ENCODE results near the gene SEPTIN8. TPM values are rescaled to one million over a fixed set of nuclear protein-coding genes. Genes with fewer than 3 reads are reported as not detected.

Gene SEPTIN8
- total and polyA plus RNA-seq, 2 of the 8 experiments (the other 6 are each of a cell fraction or from before 2014, with no cell fraction given) = 21.2 to 33.0 TPM

GRCh38 chr5:132776131-132776937, 705 bp downstream of the SEPTIN8 start:
- Histone ChIP-seq H3K23me2 (ENCODE audit: low read depth, low read length) (peaks cover 10% of the 10 kb centered on the region), H3K27me3 (replicated peaks in 1 of 4; ENCODE audit: control insufficient read depth in 3 of 4, extremely low read depth in 1 of 4, insufficient read depth in 3 of 4, low read length in 3 of 4) (peaks cover 2 to 51% (median 34%) of the 10 kb centered on the region in 4 experiments), H2BK120ac (replicated peaks; ENCODE audit: low read depth, low read length) (no peak overlapping the region), H2BK12ac (ENCODE audit: low read depth, low read length) (no peak overlapping the region), H3K14ac (ENCODE audit: insufficient read length) (no peak overlapping the region), H4K20me1 (replicated peaks in 1 of 2; ENCODE audit: control insufficient read depth in 1 of 2, insufficient read depth in 2 of 2, low read length in 2 of 2) (peaks cover 3 to 9% of the 10 kb centered on the region in 2 experiments), H2BK15ac (ENCODE audit: low read length) (no peak overlapping the region), H3K4ac (replicated peaks; ENCODE audit: insufficient read length, low read depth, low read length) (no peak overlapping the region), H2BK5ac (ENCODE audit: low read depth, low read length) (no peak overlapping the region), H3K4me2 (ENCODE audit: insufficient read depth in 1 of 2, low read depth in 2 of 2, low read length in 2 of 2) (peak overlapping the region; percentile 92 to 94), H3K27ac (ENCODE audit: low read depth, low read length) (no peak overlapping the region), H3K4me3 (ENCODE audit: extremely low read depth in 1 of 4, insufficient read depth in 2 of 4, low read depth in 3 of 4, low read length in 4 of 4) (peak overlapping the region; percentile 68 to 75 (median 73)), H3K79me2 (ENCODE audit: control insufficient read depth in 1 of 2, insufficient read depth in 2 of 2, low read length in 2 of 2) (peaks cover 0 to 7% of the 10 kb centered on the region in 2 experiments; a peak in 1 of 4 replicates), H3K9ac (replicated peaks in 1 of 4; ENCODE audit: extremely low read depth in 1 of 4, low read depth in 3 of 4, low read length in 3 of 4) (peak overlapping the region in 1 of 4 experiments; percentile 64; a peak in 1 of 7 replicates), H3K9me3 (ENCODE audit: insufficient read depth in 2 of 2, low read depth in 1 of 2, low read length in 1 of 2) (no peaks in the 10 kb centered on the region), H3K36me3 (ENCODE audit: control insufficient read depth in 2 of 4, insufficient read depth in 4 of 4, low read length in 3 of 4) (no peaks in the 10 kb centered on the region), H2AFZ (ENCODE audit: low read length) (no peak overlapping the region; the same call in 1 of the 2 replicates), H3K23ac (ENCODE audit: insufficient read length) (no peak overlapping the region), H2BK20ac (ENCODE audit: low read length) (no peak overlapping the region), H3K4me1 (replicated peaks in 1 of 4; ENCODE audit: control insufficient read depth in 3 of 4, insufficient read depth in 4 of 4, low read length in 3 of 4) (peaks cover 0 to 16% (median 5%) of the 10 kb centered on the region in 4 experiments; a peak in 5 of 7 replicates), H4K8ac (ENCODE audit: extremely low read depth, insufficient read depth, low read length) (peak overlapping the region; percentile 31; the same call in 1 of the 2 replicates), H3K56ac (replicated peaks; ENCODE audit: insufficient read length, low read depth, low read length) (no peak overlapping the region), H2AK5ac (ENCODE audit: low read depth, low read length) (no peak overlapping the region), H3K18ac (ENCODE audit: extremely low read depth, low read length) (peak overlapping the region; percentile 43; the same call in 1 of the 2 replicates), H3K79me1 (ENCODE audit: low read depth, low read length) (peaks cover under 1% of the 10 kb centered on the region; the same call in 1 of the 2 replicates), H4K91ac (replicated peaks; ENCODE audit: insufficient read length, low read length) (no peak overlapping the region), H4K5ac (ENCODE audit: insufficient read length, low read depth, low read length) (no peak overlapping the region)
- FAIRE-seq = no peak
- 5% methylated on average over 26 of the region's 39 CpGs; no CpG with 5 or more reads in 1 of the 2 experiments for WGBS, 2 experiments (ENCODE audit: extremely low coverage in 1 of 2, insufficient coverage in 1 of 2, insufficient read length in 1 of 2, insufficient replicate concordance in 2 of 2, low coverage in 1 of 2, low lambda C conversion rate in 2 of 2, missing lambda C conversion rate in 1 of 2)
- ChIA-PET CTCF (ENCODE audit: partially characterized antibody) (interaction anchor here (0.7 to 6.6 kb wide), 9 partner anchors 9 to 119 kb away, joined by 3 to 58 read pairs (median 5); partner anchors contain the start of genes CCNI2 and IL13), POLR2A (ENCODE audit: partially characterized antibody) (interaction anchor here (0.6 to 2.7 kb wide), 5 partner anchors 17 to 251 kb away, joined by 3 to 8 read pairs (median 3); no protein-coding TSS in a partner anchor)
- peak in 1 of 2 experiments; percentile 58 for DNase-seq (ENCODE audit: low read depth in 1 of 2, low spot score in 2 of 2)
- TF ChIP-seq CTCF (IDR thresholded peaks at IDR 0.05; ENCODE audit: control extremely low read depth in 1 of 3, insufficient read depth in 1 of 3, low read depth in 1 of 3, low read length in 3 of 3) = peak in 1 of 3 experiments; percentile 4; a peak in 1 of 4 replicates
- no peak for TF ChIP-seq RBBP5 (IDR thresholded peaks at IDR 0.05; ENCODE audit: borderline replicate concordance, low read depth, low read length)
- no peak for TF ChIP-seq SP4 (IDR thresholded peaks at IDR 0.05; ENCODE audit: low read length)
- TF ChIP-seq NANOG (IDR thresholded peaks at IDR 0.05; ENCODE audit: insufficient read depth, low read depth, low read length, poor library complexity, severe bottlenecking) = no peak
- TF ChIP-seq CBX8 (IDR thresholded peaks at IDR 0.05; ENCODE audit: borderline replicate concordance, low read depth, low read length) = no peak
- TF ChIP-seq, protein P1, sequence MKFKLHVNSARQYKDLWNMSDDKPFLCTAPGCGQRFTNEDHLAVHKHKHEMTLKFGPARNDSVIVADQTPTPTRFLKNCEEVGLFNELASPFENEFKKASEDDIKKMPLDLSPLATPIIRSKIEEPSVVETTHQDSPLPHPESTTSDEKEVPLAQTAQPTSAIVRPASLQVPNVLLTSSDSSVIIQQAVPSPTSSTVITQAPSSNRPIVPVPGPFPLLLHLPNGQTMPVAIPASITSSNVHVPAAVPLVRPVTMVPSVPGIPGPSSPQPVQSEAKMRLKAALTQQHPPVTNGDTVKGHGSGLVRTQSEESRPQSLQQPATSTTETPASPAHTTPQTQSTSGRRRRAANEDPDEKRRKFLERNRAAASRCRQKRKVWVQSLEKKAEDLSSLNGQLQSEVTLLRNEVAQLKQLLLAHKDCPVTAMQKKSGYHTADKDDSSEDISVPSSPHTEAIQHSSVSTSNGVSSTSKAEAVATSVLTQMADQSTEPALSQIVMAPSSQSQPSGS (IDR thresholded peaks at IDR 0.05; ENCODE audit: low read length) = no peak

Measured in H1 (cell line).